GM12878 (cell line): Measurements from ENCODE around the gene MXD4. TPM values are rescaled to one million over a fixed set of nuclear protein-coding genes. Genes with fewer than 3 reads are reported as not detected.

ENCODE experiments used
- ATAC-seq: fragments of 200-7000 bp; cut with Tn5 transposase; 3 replicates; pipeline ENCODE4 v1.9.1; 2020; ENCODE audit warnings: mild to moderate bottlenecking, moderate library complexity
- BruUV-seq: library from RNA; stranded (reverse); fragments of 400-500 nt; replicated peaks from 2 replicates; lab custom pipeline; 2021; lab: Mats Ljungman, UMichigan
- CTCF ChIA-PET: fragments of 300-600 bp; sonication (Branson Sonifier 250); formaldehyde crosslinking; extraction: SDS; loops from one replicate; lab custom pipeline; 2021; ENCODE audit warnings: inconsistent platforms; lab: Yijun Ruan, JAX
- POLR2A ChIA-PET: fragments of 350-600 bp; formaldehyde crosslinking; extraction: SDS; loops from one replicate; lab custom pipeline; 2021; ENCODE audit warnings: inconsistent platforms; lab: Charles Lee
- RAD21 ChIA-PET: fragments of 300-600 bp; sonication (Branson Sonifier 250); formaldehyde crosslinking; loops from one replicate; lab custom pipeline; 2023; ENCODE audit warnings: antibody characterized with exemption; ENCODE audit not compliant: unreplicated experiment; lab: Charles Lee
- SMC1A ChIA-PET: fragments of 300-600 bp; sonication (Branson Sonifier 250); formaldehyde crosslinking; loops from one replicate; lab custom pipeline; 2023; ENCODE audit not compliant: unreplicated experiment, uncharacterized antibody; lab: Charles Lee
- DNase-seq: peaks from one replicate; pipeline ENCODE4 v3.0.0-alpha.2; 2011; ENCODE audit warnings: low read depth, low spot score
- FAIRE-seq: peaks from 3 replicates; lab custom pipeline; 2011; peaks lifted over from hg19 to GRCh38; lab: Jason Lieb, UNC
- H2AFZ ChIP-seq: 2 replicates; pipeline ENCODE4 v1.6.0; 2011; ENCODE audit warnings: low read depth, low read length, control low read depth; ENCODE audit not compliant: control insufficient read depth
- H3K27ac ChIP-seq: 2 replicates; pipeline ENCODE4 v1.5.1; 2011; ENCODE audit warnings: control low read depth; ENCODE audit not compliant: control insufficient read depth, insufficient read depth
- H3K27me3 ChIP-seq, 2 experiments: replicated peaks in 1 of 2; 2 replicates each; pipeline versions ENCODE4 v1.6.0 to v1.6.1; 2011; ENCODE audit warnings: low read length in 1 of 2; ENCODE audit not compliant: control insufficient read depth in 2 of 2, insufficient read depth in 2 of 2
- H3K36me3 ChIP-seq, 2 experiments: 2 replicates each; pipeline ENCODE4 v1.5.1; 2011; ENCODE audit warnings: low read length in 1 of 2; ENCODE audit not compliant: control insufficient read depth in 2 of 2, insufficient read depth in 2 of 2
- H3K4me1 ChIP-seq: 2 replicates; pipeline ENCODE4 v1.6.1; 2011; ENCODE audit warnings: mild to moderate bottlenecking, low read length, moderate library complexity, mixed read lengths; ENCODE audit not compliant: control insufficient read depth, insufficient read depth
- H3K4me2 ChIP-seq: 2 replicates; pipeline ENCODE4 v1.6.0; 2011; ENCODE audit warnings: control low read depth; ENCODE audit not compliant: control insufficient read depth, insufficient read depth
- H3K4me3 ChIP-seq: fragments of 200-600 bp; sonication (generic); 2 replicates; pipeline ENCODE4 v1.5.1; 2016
- H3K79me2 ChIP-seq: 2 replicates; pipeline ENCODE4 v1.6.0; 2011; ENCODE audit warnings: low read length; ENCODE audit not compliant: control insufficient read depth, insufficient read depth
- H3K9ac ChIP-seq: 2 replicates; pipeline ENCODE4 v1.8.0; 2011; ENCODE audit warnings: low read length, control low read depth, mixed read lengths; ENCODE audit not compliant: control insufficient read depth, insufficient read depth
- H3K9me3 ChIP-seq: replicated peaks from 3 replicates; pipeline ENCODE4 v1.5.1; 2011; ENCODE audit warnings: mild to moderate bottlenecking, low read length; ENCODE audit not compliant: control insufficient read depth, insufficient read depth
- H4K20me1 ChIP-seq: 2 replicates; pipeline ENCODE4 v1.6.0; 2011; ENCODE audit not compliant: control insufficient read depth, insufficient read depth
- ATF7 ChIP-seq: fragments of 450-650 bp; IDR thresholded peaks from 2 replicates; pipeline ENCODE4 v1.6.1; 2016; ENCODE audit warnings: low read depth, mild to moderate bottlenecking
- BRCA1 ChIP-seq: IDR thresholded peaks from 2 replicates; pipeline ENCODE4 v1.6.1; 2011; ENCODE audit warnings: low read depth, low read length, improper control_type of control experiment
- CBX5 ChIP-seq: sonication (generic); IDR thresholded peaks from 2 replicates; pipeline ENCODE4 v1.6.1; 2016; ENCODE audit warnings: low read depth, moderate library complexity, mild to moderate bottlenecking, inconsistent platforms
- CHD1 ChIP-seq: IDR thresholded peaks from 2 replicates; pipeline ENCODE4 v1.6.1; 2012; ENCODE audit warnings: low read depth, low read length, improper control_type of control experiment
- CUX1 ChIP-seq: IDR thresholded peaks from 2 replicates; pipeline ENCODE4 v1.6.1; 2012; ENCODE audit warnings: improper control_type of control experiment, low read depth, low read length; ENCODE audit not compliant: insufficient replicate concordance
- E2F4 ChIP-seq: IDR thresholded peaks from 2 replicates; pipeline ENCODE4 v1.6.1; 2012; ENCODE audit warnings: low read depth, low read length, improper control_type of control experiment
- ESRRA ChIP-seq: IDR thresholded peaks from 2 replicates; pipeline ENCODE4 v1.6.1; 2012; ENCODE audit warnings: mild to moderate bottlenecking, low read length, improper control_type of control experiment
- ETV6 ChIP-seq, 2 experiments: fragments of 450-650 bp in 1 of 2; IDR thresholded peaks in 1 of 2; conservative IDR thresholded peaks in 1 of 2; 2 replicates each; pipeline ENCODE4 v1.6.1; 2014; ENCODE audit warnings: antibody characterized with exemption in 1 of 2, borderline replicate concordance in 1 of 2, low read depth in 1 of 2, mild to moderate bottlenecking in 1 of 2, moderate library complexity in 1 of 2
- HDAC6 ChIP-seq: fragments of 200-600 bp; sonication (generic); IDR thresholded peaks from one replicate; pipeline ENCODE4 v1.8.0; 2017; ENCODE audit warnings: antibody characterized with exemption; ENCODE audit not compliant: unreplicated experiment
- MTA2 ChIP-seq: fragments of 450-650 bp; IDR thresholded peaks from 2 replicates; pipeline ENCODE4 v1.6.1; 2016; ENCODE audit warnings: low read depth, mild to moderate bottlenecking, moderate library complexity
- NFXL1 ChIP-seq: fragments of 450-650 bp; IDR thresholded peaks from 2 replicates; pipeline ENCODE4 v1.6.1; 2017; ENCODE audit warnings: antibody characterized with exemption, mild to moderate bottlenecking, borderline replicate concordance
- NFYB ChIP-seq: IDR thresholded peaks from 2 replicates; pipeline ENCODE4 v1.6.1; 2011; ENCODE audit warnings: low read depth, mild to moderate bottlenecking, low read length, improper control_type of control experiment, moderate library complexity; ENCODE audit not compliant: insufficient read depth
- RBBP5 ChIP-seq: fragments of 200-600 bp; sonication (generic); conservative IDR thresholded peaks from 2 replicates; pipeline ENCODE4 v1.6.1; 2016
- RELA ChIP-seq: fragments of 450-650 bp; IDR thresholded peaks from 2 replicates; pipeline ENCODE4 v1.8.0; 2014; ENCODE audit warnings: borderline replicate concordance; ENCODE audit not compliant: partially characterized antibody
- SP1 ChIP-seq: IDR thresholded peaks from one replicate; pipeline ENCODE4 v1.6.1; 2011; ENCODE audit warnings: low read depth, low read length
- ZBED1 ChIP-seq: IDR thresholded peaks from 2 replicates; pipeline ENCODE4 v1.6.1; 2016; ENCODE audit warnings: borderline replicate concordance
- ZSCAN29 ChIP-seq: fragments of 450-650 bp; IDR thresholded peaks from 2 replicates; pipeline ENCODE4 v1.6.1; 2017; ENCODE audit warnings: mild to moderate bottlenecking, moderate library complexity
- WGBS: methylation state at CpG from one replicate; pipeline ENCODE4 v1.1.6; 2016; ENCODE audit warnings: low lambda C conversion rate; ENCODE audit not compliant: insufficient replicate concordance, insufficient coverage; ENCODE audit errors: missing lambda C conversion rate; 5-methylcytosine and 5-hydroxymethylcytosine counted together
- in situ Hi-C: fragments of 300-500 bp; cut with MboI; formaldehyde crosslinking; loops from 9 replicates; pipeline ENCODE4 v1.14.3; 2018; ENCODE audit warnings: mixed read lengths
- intact Hi-C: fragments of 100-400 bp; cut with micrococcal nuclease; formaldehyde crosslinking; loops from one replicate; pipeline ENCODE4 v1.14.2; 2022; ENCODE audit not compliant: unreplicated experiment
- polyA plus RNA-seq, 11 experiments: library from polyadenylated mRNA; depleted of rRNA in 4 of 11; unstranded in 6 of 11; stranded (reverse) in 5 of 11; fragments of >200 nt; fragmentation: Nextera tagmentation in 4 of 11; fragmentation: Illumina TruSeq in 1 of 11; extraction: Ambion mirVana in 4 of 11; extraction: Trizol in 1 of 11; gene quantifications; 1 replicate in 1 of 11; 2 replicates in 10 of 11; pipeline versions ENCODE4 v1.2.1 to v1.2.3, GENCODE V29; 2011 to 2016; ENCODE audit warnings: inconsistent platforms in 2 of 11, missing spikeins in 2 of 11, low read depth in 1 of 11
- total RNA-seq, 4 experiments: library from RNA; depleted of rRNA in 3 of 4; stranded (reverse); fragments of >200 nt in 3 of 4; fragmentation: Illumina TruSeq in 1 of 4; extraction: Trizol in 1 of 4; gene quantifications; 2 replicates each; pipeline versions ENCODE4 v1.2.1 to v1.2.3, GENCODE V29; 2013 to 2021

MXD4 gene
- total and polyA plus RNA-seq, 10 of the 15 experiments (the other 5 are each of a cell fraction or from before 2014, with no cell fraction given) = 0.21 to 25.6 (median 5.2) TPM

GRCh38 chr4:2231082-2231481, 30.8 kb downstream of the MXD4 start:
- ChIA-PET SMC1A (interaction anchor here (1.2 kb wide), 1 partner anchor 10 kb away, joined by 4 read pairs; no protein-coding TSS in a partner anchor), RAD21 (interaction anchor here (1.7 kb wide), 1 partner anchor 11 kb away, joined by 5 read pairs; no protein-coding TSS in a partner anchor), CTCF (interaction anchor here (1.0 to 3.2 kb wide), 2 partner anchors 10 to 11 kb away, joined by 4 to 34 read pairs; no protein-coding TSS in a partner anchor), POLR2A (no interaction called here)
- TF ChIP-seq CBX5 (no peak), ETV6 (conservative IDR thresholded peaks at IDR 0.05 in 1 of 2, IDR thresholded peaks at IDR 0.05 in 1 of 2; ENCODE audit: borderline replicate concordance in 1 of 2, low read depth in 1 of 2) (no peak), HDAC6 (no peak), CHD1 (no peak), MTA2 (no peak), ZSCAN29 (no peak), CUX1 (no peak), ZBED1 (no peak), SP1 (no peak), E2F4 (no peak), ATF7 (no peak), BRCA1 (no peak), NFXL1 (no peak), NFYB (no peak), RBBP5 (no peak), RELA (no peak), ESRRA (no peak)
- H3K27ac ChIP-seq = no peak overlapping the region
- no peak overlapping the region for H3K4me3 ChIP-seq
- H2AFZ ChIP-seq = no peak overlapping the region
- no peaks in the 10 kb centered on the region for H4K20me1 ChIP-seq
- peaks cover 1% of the 10 kb centered on the region for H3K79me2 ChIP-seq
- no peak overlapping the region for H3K4me2 ChIP-seq
- no peaks in the 10 kb centered on the region for H3K9me3 ChIP-seq
- H3K27me3 ChIP-seq = no peaks in the 10 kb centered on the region
- intact Hi-C loops = no loop called here
- ATAC-seq = no peak
- H3K36me3 ChIP-seq = peaks cover 0 to 2% of the 10 kb centered on the region in 2 experiments; a peak in 1 of 4 replicates
- no peaks in the 10 kb centered on the region for H3K4me1 ChIP-seq
- BruUV-seq = no TSS peak
- no peak overlapping the region for H3K9ac ChIP-seq
- no peak for FAIRE-seq
- no peak for DNase-seq
- WGBS = 99% methylated on average over 6 of the region's 6 CpGs
- in situ Hi-C loops = no loop called here
